B cell (primary cell): ENCODE results near the gene STARD10. TPM values are rescaled to one million over a fixed set of nuclear protein-coding genes. Genes with fewer than 3 reads are reported as not detected.

Experiments used
- ATAC-seq: fragments of 200-7000 bp; cut with Tn5 transposase; one replicate; pipeline ENCODE4 v1.10.0; 2021; ENCODE audit warnings: low read depth, mild to moderate bottlenecking, moderate number of reproducible peaks, moderate library complexity
- CTCF ChIA-PET: fragments of 350-600 bp; sonication (Branson Sonifier 250); formaldehyde crosslinking; loops from one replicate; lab custom pipeline; 2021; ENCODE audit warnings: antibody characterized with exemption, inconsistent platforms; lab: Charles Lee
- POLR2A ChIA-PET: fragments of 350-600 bp; sonication (Branson Sonifier 250); formaldehyde crosslinking; loops from one replicate; lab custom pipeline; 2021; ENCODE audit warnings: antibody characterized with exemption; lab: Charles Lee
- DNase-seq: peaks from one replicate; pipeline ENCODE4 v3.0.0; 2013
- H2AFZ ChIP-seq: 2 replicates; pipeline ENCODE4 v1.6.1; 2012; ENCODE audit warnings: mild to moderate bottlenecking, low read depth, low read length; ENCODE audit not compliant: insufficient read depth, poor library complexity, severe bottlenecking
- H3K27ac ChIP-seq, 2 donors: 1 replicate in 1 of 2; 2 replicates in 1 of 2; pipeline ENCODE4 v1.5.1; 2012 to 2013; ENCODE audit warnings: low read length in 2 of 2, mild to moderate bottlenecking in 2 of 2, moderate library complexity in 1 of 2
- H3K27me3 ChIP-seq, 4 experiments: fragments of 200-600 bp in 1 of 4; sonication (generic) in 1 of 4; replicated peaks in 1 of 4; 1 replicate in 2 of 4; 2 replicates in 2 of 4; pipeline versions ENCODE4 v1.6.1 to v1.7.0; 2013 to 2016; ENCODE audit warnings: low read length in 3 of 4, mild to moderate bottlenecking in 2 of 4, mixed read lengths in 1 of 4, moderate library complexity in 1 of 4; ENCODE audit not compliant: insufficient read depth in 4 of 4, control insufficient read depth in 3 of 4; ENCODE audit errors: control extremely low read depth in 1 of 4
- H3K36me3 ChIP-seq, 2 experiments: replicated peaks in 1 of 2; 1 replicate in 1 of 2; 2 replicates in 1 of 2; pipeline versions ENCODE4 v1.6.1 to v1.7.1; 2013; ENCODE audit warnings: low read length in 1 of 2; ENCODE audit not compliant: insufficient read depth in 2 of 2, control insufficient read depth in 1 of 2; ENCODE audit errors: control extremely low read depth in 1 of 2, extremely low read depth in 1 of 2
- H3K4me1 ChIP-seq, 2 donors: fragments of 200-600 bp in 1 of 2; sonication (generic) in 1 of 2; 1 replicate in 1 of 2; 2 replicates in 1 of 2; pipeline versions ENCODE4 v1.5.1 to v1.6.1; 2013 to 2017; ENCODE audit warnings: low read length in 2 of 2; ENCODE audit not compliant: control insufficient read depth in 2 of 2, insufficient read depth in 2 of 2
- H3K4me2 ChIP-seq: replicated peaks from 2 replicates; pipeline ENCODE3; 2012; ENCODE audit warnings: mild to moderate bottlenecking, low read depth, low read length; ENCODE audit not compliant: poor library complexity, severe bottlenecking
- H3K4me3 ChIP-seq, 5 experiments: fragments of 200-600 bp in 1 of 5; sonication (generic) in 1 of 5; 1 replicate in 3 of 5; 2 replicates in 2 of 5; pipeline versions ENCODE4 v1.5.1 to v1.7.0; 2011 to 2016; ENCODE audit warnings: low read length in 4 of 5, mild to moderate bottlenecking in 4 of 5, low read depth in 2 of 5, control low read depth in 1 of 5, moderate library complexity in 1 of 5; ENCODE audit not compliant: insufficient read depth in 1 of 5; ENCODE audit errors: control extremely low read depth in 1 of 5, extremely low read depth in 1 of 5
- H3K79me2 ChIP-seq: fragments of 200-600 bp; sonication (generic); one replicate; pipeline ENCODE4 v1.6.0; 2016; ENCODE audit warnings: low read length; ENCODE audit not compliant: control insufficient read depth, insufficient read depth
- H3K9ac ChIP-seq: fragments of 200-600 bp; sonication (generic); 2 replicates; pipeline ENCODE4 v1.6.1; 2017; ENCODE audit warnings: mild to moderate bottlenecking, low read length, moderate library complexity
- H3K9me3 ChIP-seq, 3 donors: one replicate each; pipeline versions ENCODE4 v1.6.1 to v1.7.1; 2013; ENCODE audit warnings: low read length in 2 of 3; ENCODE audit not compliant: control insufficient read depth in 2 of 3, insufficient read depth in 1 of 3; ENCODE audit errors: control extremely low read depth in 1 of 3
- H4K20me1 ChIP-seq: 2 replicates; pipeline ENCODE4 v1.6.0; 2012; ENCODE audit warnings: mild to moderate bottlenecking, low read length; ENCODE audit not compliant: insufficient read depth, control insufficient read depth, poor library complexity, severe bottlenecking
- H3K27ac Mint-ChIP-seq: one replicate; pipeline ENCODE4 v1.8.0; 2021; ENCODE audit warnings: mixed read lengths
- H3K27me3 Mint-ChIP-seq: one replicate; pipeline ENCODE4 v1.8.0; 2021; ENCODE audit warnings: mixed read lengths
- H3K4me1 Mint-ChIP-seq: one replicate; pipeline ENCODE4 v1.8.0; 2021; ENCODE audit warnings: mixed read lengths
- H3K4me3 Mint-ChIP-seq: one replicate; pipeline ENCODE4 v1.8.0; 2021; ENCODE audit warnings: mixed read lengths
- H3K9me3 Mint-ChIP-seq: one replicate; pipeline ENCODE4 v1.8.0; 2022; ENCODE audit warnings: mixed read lengths; ENCODE audit not compliant: insufficient read depth
- CTCF ChIP-seq: fragments of 200-600 bp; IDR thresholded peaks from one replicate; pipeline ENCODE4 v1.8.0; 2022; ENCODE audit warnings: antibody characterized with exemption, mild to moderate bottlenecking
- EZH2 ChIP-seq: IDR thresholded peaks from 2 replicates; pipeline ENCODE4 v1.6.1; 2012; ENCODE audit warnings: borderline replicate concordance, low read depth, mild to moderate bottlenecking, moderate library complexity, low read length; ENCODE audit not compliant: insufficient read depth, poor library complexity, severe bottlenecking
- WGBS: methylation state at CpG from one replicate; pipeline ENCODE4 v1.1.5; 2013; ENCODE audit warnings: missing lambda C conversion rate; ENCODE audit not compliant: insufficient coverage; 5-methylcytosine and 5-hydroxymethylcytosine counted together
- intact Hi-C: fragments of 100-400 bp; cut with micrococcal nuclease; formaldehyde crosslinking; loops from one replicate; pipeline ENCODE4 v1.10.0; 2022
- polyA plus RNA-seq: library from polyadenylated mRNA; depleted of rRNA; stranded (reverse); fragments of >200 nt; gene quantifications from 2 replicates; pipeline ENCODE4 v1.2.3, GENCODE V29; 2012
- total RNA-seq, 2 donors: library from RNA; stranded (reverse); fragments of 120-200 nt in 1 of 2; gene quantifications; 1 replicate in 1 of 2; 2 replicates in 1 of 2; pipeline versions ENCODE4 v1.2.3 to v1.2.4, GENCODE V29; 2013 to 2022

The STARD10 gene
- total and polyA plus RNA-seq, 2 donors (not counting 1 experiment from before 2014, with no cell fraction given): 37.5 to 39.2 TPM

GRCh38 chr11:72829884-72830533 is 36.2 kb upstream of the STARD10 start:
- Mint-ChIP-seq H3K9me3 (no peaks in the 10 kb centered on the region), H3K4me3 (no peak overlapping the region), H3K27me3 (no peaks in the 10 kb centered on the region), H3K27ac (peak overlapping the region; percentile 82), H3K4me1 (peaks cover 29% of the 10 kb centered on the region)
- 95% methylated on average over 3 of the region's 5 CpGs for WGBS
- Histone ChIP-seq H3K4me2 (no peak overlapping the region), H3K36me3 (peaks cover 0 to 70% of the 10 kb centered on the region in 2 experiments), H4K20me1 (peaks cover 27% of the 10 kb centered on the region), H3K4me1 (peaks cover 0 to 14% of the 10 kb centered on the region in 2 donors), H3K27ac (peak overlapping the region in 1 of 2 donors; percentile 17), H3K27me3 (no peaks in the 10 kb centered on the region), H3K4me3 (no peak overlapping the region), H3K9me3 (no peaks in the 10 kb centered on the region), H3K9ac (no peak overlapping the region), H3K79me2 (no peaks in the 10 kb centered on the region), H2AFZ (no peak overlapping the region)
- ATAC-seq: no peak
- ChIA-PET POLR2A (interaction anchor here (0.6 to 2.5 kb wide), 2 partner anchors 14 to 87 kb away, joined by 3 to 6 read pairs; no protein-coding TSS in a partner anchor), CTCF (interaction anchor here (0.8 to 9.3 kb wide), 6 partner anchors 10 to 413 kb away, joined by 4 to 126 read pairs (median 14); no protein-coding TSS in a partner anchor)
- no peak for DNase-seq
- TF ChIP-seq EZH2 (no peak), CTCF (no peak)
- intact Hi-C loops: no loop called here

- ChIA-PET POLR2A (interaction anchor here (0.6 to 2.5 kb wide), 2 partner anchors 13 to 88 kb away, joined by 3 to 6 read pairs; no protein-coding TSS in a partner anchor), CTCF (interaction anchor here (1.3 to 9.3 kb wide), 5 partner anchors 18 to 356 kb away, joined by 5 to 126 read pairs (median 8); no protein-coding TSS in a partner anchor)
- Histone ChIP-seq H4K20me1 (peaks cover 27% of the 10 kb centered on the region), H3K4me3 (no peak overlapping the region), H3K79me2 (no peaks in the 10 kb centered on the region), H2AFZ (no peak overlapping the region), H3K36me3 (peaks cover 0 to 67% of the 10 kb centered on the region in 2 experiments), H3K4me2 (no peak overlapping the region), H3K27ac (peak overlapping the region in 1 of 2 donors; percentile 17), H3K9me3 (no peaks in the 10 kb centered on the region), H3K27me3 (no peaks in the 10 kb centered on the region), H3K4me1 (peaks cover 0 to 14% of the 10 kb centered on the region in 2 donors), H3K9ac (no peak overlapping the region)
- Mint-ChIP-seq H3K27ac (peak overlapping the region; percentile 82), H3K27me3 (no peaks in the 10 kb centered on the region), H3K9me3 (no peaks in the 10 kb centered on the region), H3K4me3 (no peak overlapping the region), H3K4me1 (peaks cover 35% of the 10 kb centered on the region)
- ATAC-seq (no peak), DNase-seq (no peak)
- WGBS: 94% methylated on average over 11 of the region's 13 CpGs
- intact Hi-C loops: no loop called here
- no peak for TF ChIP-seq EZH2
- no peak for TF ChIP-seq CTCF
Observed at GRCh38 chr11:72829178-72829577, 35.3 kb upstream of the STARD10 start.
